ENCODE results near the gene C22orf23. TPM values are rescaled to one million over a fixed set of nuclear protein-coding genes. Genes with fewer than 3 reads are reported as not detected.
A peak's percentile ranks its signal among the peaks of the same experiment; 100 is the strongest.
"Not testable (repeated sequence)": the region's sequence is repeated elsewhere in the genome, so short reads cannot be mapped to it uniquely, and the experiment has no call there.

The C22orf23 gene
- total RNA-seq, 1 donor: 0.72 TPM

DNA sequence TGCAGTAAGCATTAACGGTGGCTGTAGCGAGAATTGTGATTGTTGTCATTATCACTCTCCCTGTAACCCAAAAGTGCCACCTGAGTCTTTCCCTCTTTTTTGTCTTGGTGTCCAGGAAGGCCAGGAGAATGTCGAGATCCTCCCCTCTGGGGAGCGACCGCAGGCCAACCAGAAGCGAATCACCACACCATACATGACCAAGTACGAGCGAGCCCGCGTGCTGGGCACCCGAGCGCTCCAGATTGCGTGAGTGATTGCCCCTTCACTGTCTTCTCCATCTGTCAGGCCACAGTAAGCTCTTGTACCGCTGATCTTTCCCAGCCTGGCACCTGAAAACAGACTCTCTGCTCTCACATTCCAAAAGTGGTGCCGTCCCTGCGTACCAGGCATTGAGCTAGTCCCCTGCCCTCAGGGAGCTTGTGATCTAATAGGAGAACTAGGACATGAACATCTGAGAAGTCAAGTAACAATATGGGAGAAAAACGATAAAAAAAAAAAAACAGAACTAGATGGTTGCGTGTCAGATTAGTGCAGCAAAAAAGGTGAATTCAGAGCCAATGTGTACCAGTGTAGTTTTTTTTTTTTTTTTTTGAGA, 5.9 kb upstream of the C22orf23 start:
- Histone ChIP-seq H3K79me2 (ENCODE audit: insufficient read depth, low read length) (peaks cover 28% of the 10 kb centered on the region), H3K9me3 (ENCODE audit: low read depth, low read length) (no peaks in the 10 kb centered on the region), H3K36me3 (ENCODE audit: insufficient read depth, low read length) (peaks cover 52% of the 10 kb centered on the region), H3K4me3 (ENCODE audit: insufficient read depth, low read length) (no peak overlapping the region), H2AFZ (ENCODE audit: low read length) (no peak overlapping the region), H3K4me1 (ENCODE audit: insufficient read depth, low read length) (peaks cover 7% of the 10 kb centered on the region), H3K4me2 (ENCODE audit: insufficient read depth, low read length) (no peak overlapping the region), H4K20me1 (ENCODE audit: insufficient read depth, low read length) (peaks cover 6% of the 10 kb centered on the region), H3K27me3 (ENCODE audit: insufficient read depth, low read length) (no peaks in the 10 kb centered on the region), H3K27ac (ENCODE audit: low read depth, low read length) (no peak overlapping the region)
- no peak for TF ChIP-seq CTCF (IDR thresholded peaks at IDR 0.05; ENCODE audit: extremely low read depth, low read depth, low read length)
- peak; percentile 53 for DNase-seq (ENCODE audit: insufficient read length, low spot score, missing footprints)

DNA sequence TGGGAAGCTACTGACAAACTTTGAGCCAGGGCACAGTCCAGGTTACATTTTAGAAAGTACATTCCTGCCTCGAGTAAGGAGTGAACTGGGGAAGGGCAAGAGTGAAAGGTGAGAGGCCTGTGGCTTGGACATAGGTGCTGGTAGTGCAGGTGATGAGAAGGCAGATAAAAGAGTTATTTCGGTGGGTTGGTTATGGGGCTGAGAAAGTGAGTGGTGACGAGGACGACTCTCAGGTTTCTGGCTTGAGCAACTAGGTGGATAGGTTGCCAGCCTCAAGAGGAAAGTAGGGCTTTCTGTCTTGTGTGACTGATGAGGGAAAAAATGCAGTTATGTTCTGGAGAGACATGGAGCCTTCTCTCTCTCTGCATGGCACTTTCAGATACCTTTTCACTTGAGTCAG, 3.8 kb upstream of the C22orf23 start:
- Histone ChIP-seq H3K4me3 (ENCODE audit: insufficient read depth, low read length) (no peak overlapping the region), H3K27me3 (ENCODE audit: insufficient read depth, low read length) (no peaks in the 10 kb centered on the region), H3K27ac (ENCODE audit: low read depth, low read length) (no peak overlapping the region), H3K9me3 (ENCODE audit: low read depth, low read length) (no peaks in the 10 kb centered on the region), H3K79me2 (ENCODE audit: insufficient read depth, low read length) (peaks cover 37% of the 10 kb centered on the region), H4K20me1 (ENCODE audit: insufficient read depth, low read length) (peaks cover 6% of the 10 kb centered on the region), H2AFZ (ENCODE audit: low read length) (no peak overlapping the region), H3K36me3 (ENCODE audit: insufficient read depth, low read length) (peaks cover 46% of the 10 kb centered on the region), H3K4me1 (ENCODE audit: insufficient read depth, low read length) (peaks cover 15% of the 10 kb centered on the region), H3K4me2 (ENCODE audit: insufficient read depth, low read length) (no peak overlapping the region)
- no peak for TF ChIP-seq CTCF (IDR thresholded peaks at IDR 0.05; ENCODE audit: extremely low read depth, low read depth, low read length)
- DNase-seq (ENCODE audit: insufficient read length, low spot score, missing footprints): no peak

- H2AFZ ChIP-seq (ENCODE audit: low read length); DNase-seq (ENCODE audit: insufficient read length, low spot score, missing footprints); H3K27ac ChIP-seq (ENCODE audit: low read depth, low read length); H3K9me3 ChIP-seq (ENCODE audit: low read depth, low read length); H3K4me3 ChIP-seq (ENCODE audit: insufficient read depth, low read length); H3K4me2 ChIP-seq (ENCODE audit: insufficient read depth, low read length); H4K20me1 ChIP-seq (ENCODE audit: insufficient read depth, low read length); H3K27me3 ChIP-seq (ENCODE audit: insufficient read depth, low read length): not testable (repeated sequence)
- Histone ChIP-seq H3K79me2 (ENCODE audit: insufficient read depth, low read length) (peaks cover 37% of the 10 kb centered on the region), H3K4me1 (ENCODE audit: insufficient read depth, low read length) (peaks cover 15% of the 10 kb centered on the region), H3K36me3 (ENCODE audit: insufficient read depth, low read length) (peaks cover 37% of the 10 kb centered on the region)
Measured at GRCh38 chr22:37955825-37956397, 2.5 kb upstream of the C22orf23 start.

DNA sequence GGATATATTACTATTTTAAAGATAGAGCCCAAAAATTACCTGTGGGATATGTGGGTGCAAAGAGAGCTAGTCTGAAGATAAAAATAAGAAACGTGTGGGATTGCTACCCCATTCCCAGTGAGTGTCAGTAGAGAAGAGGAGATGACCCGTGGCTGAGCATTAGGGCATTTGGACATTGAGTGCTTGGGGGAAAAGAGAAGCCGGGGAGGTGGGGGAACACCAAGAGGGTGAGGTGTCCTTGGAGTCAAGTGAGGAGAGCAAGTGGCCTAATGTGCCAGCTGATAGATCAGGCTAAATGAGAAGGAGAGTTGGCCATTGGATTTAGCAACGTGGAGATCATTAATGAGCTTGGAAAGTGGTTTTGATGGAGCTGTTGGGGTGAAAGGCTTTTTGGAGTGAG, 1.3 kb upstream of the C22orf23 start:
- Histone ChIP-seq H3K36me3 (ENCODE audit: insufficient read depth, low read length) (peaks cover 30% of the 10 kb centered on the region), H3K4me3 (ENCODE audit: insufficient read depth, low read length) (peak overlapping the region; percentile 100), H2AFZ (ENCODE audit: low read length) (no peak overlapping the region), H3K79me2 (ENCODE audit: insufficient read depth, low read length) (peaks cover 37% of the 10 kb centered on the region), H3K4me1 (ENCODE audit: insufficient read depth, low read length) (peaks cover 15% of the 10 kb centered on the region), H4K20me1 (ENCODE audit: insufficient read depth, low read length) (peaks cover 6% of the 10 kb centered on the region), H3K27me3 (ENCODE audit: insufficient read depth, low read length) (no peaks in the 10 kb centered on the region), H3K27ac (ENCODE audit: low read depth, low read length) (peak overlapping the region; percentile 76), H3K4me2 (ENCODE audit: insufficient read depth, low read length) (peak overlapping the region; percentile 93), H3K9me3 (ENCODE audit: low read depth, low read length) (no peaks in the 10 kb centered on the region)
- TF ChIP-seq CTCF (IDR thresholded peaks at IDR 0.05; ENCODE audit: extremely low read depth, low read depth, low read length): no peak
- no peak for DNase-seq (ENCODE audit: insufficient read length, low spot score, missing footprints)

Measured in osteoblast (primary cell).